Gastroesophageal sphincter (tissue), 4 donors: ENCODE data around the gene DPF1. TPM values are rescaled to one million over a fixed set of nuclear protein-coding genes. Genes with fewer than 3 reads are reported as not detected.

ENCODE experiments used
- ATAC-seq: fragments of 150-250 bp; one replicate; pipeline ENCODE4 v1.9.1; 2016; ENCODE audit warnings: mild to moderate bottlenecking, moderate library complexity
- H3K27ac ChIP-seq, 4 donors: fragments of 200-600 bp; sonication (generic) in 3 of 4; 1 replicate in 3 of 4; 2 replicates in 1 of 4; pipeline ENCODE4 v1.5.1; 2016 to 2019
- H3K27me3 ChIP-seq: fragments of 200-600 bp; sonication (generic); one replicate; pipeline ENCODE4 v1.5.1; 2019
- H3K36me3 ChIP-seq, 2 donors: fragments of 200-600 bp; sonication (generic); one replicate each; pipeline ENCODE4 v1.5.1; 2019; ENCODE audit warnings: control low read depth in 1 of 2
- H3K4me1 ChIP-seq, 3 donors: fragments of 200-600 bp; sonication (generic); 1 replicate in 2 of 3; 2 replicates in 1 of 3; pipeline ENCODE4 v1.5.1; 2016 to 2019; ENCODE audit warnings: control low read depth in 2 of 3
- H3K4me3 ChIP-seq, 2 donors: fragments of 200-600 bp; sonication (generic); one replicate each; pipeline ENCODE4 v1.5.1; 2019; ENCODE audit warnings: mild to moderate bottlenecking in 1 of 2, moderate library complexity in 1 of 2
- H3K9me3 ChIP-seq, 3 donors: fragments of 200-600 bp; sonication (generic); one replicate each; pipeline ENCODE4 v1.5.1; 2017 to 2019; ENCODE audit warnings: control low read depth in 2 of 3
- EP300 ChIP-seq: sonication (generic); formaldehyde crosslinking; IDR thresholded peaks from one replicate; pipeline ENCODE4 v1.6.1; 2017; ENCODE audit warnings: antibody characterized with exemption, mild to moderate bottlenecking
- POLR2A ChIP-seq, 2 donors: fragments of 450-650 bp; IDR thresholded peaks; one replicate each; pipeline ENCODE4 v1.6.1; 2017; ENCODE audit warnings: antibody characterized with exemption in 2 of 2, mild to moderate bottlenecking in 2 of 2, moderate library complexity in 1 of 2
- POLR2AphosphoS5 ChIP-seq: sonication (generic); formaldehyde crosslinking; IDR thresholded peaks from one replicate; pipeline ENCODE4 v1.6.1; 2017; ENCODE audit warnings: antibody characterized with exemption
- WGBS, 2 donors: methylation state at CpG; one replicate each; pipeline ENCODE4 v1.1.5; 2018; ENCODE audit warnings: low coverage in 1 of 2; 5-methylcytosine and 5-hydroxymethylcytosine counted together
- total RNA-seq, 4 donors: library from RNA; depleted of rRNA; stranded (reverse); fragments of >200 nt; gene quantifications; one replicate each; pipeline ENCODE4 v1.1.0, GENCODE V29; 2016
- TF ChIP-seq, protein P1 (sequence below), 4 experiments: fragments of 200-600 bp in 2 of 4; fragments of 450-650 bp in 2 of 4; sonication (generic) in 1 of 4; IDR thresholded peaks; one replicate each; pipeline ENCODE4 v1.5.1; 2017 to 2019; ENCODE audit warnings: antibody characterized with exemption in 4 of 4, mild to moderate bottlenecking in 2 of 4, moderate library complexity in 2 of 4

DPF1 gene
- total RNA-seq, 4 donors from 2014 or later, result not detected

DNA sequence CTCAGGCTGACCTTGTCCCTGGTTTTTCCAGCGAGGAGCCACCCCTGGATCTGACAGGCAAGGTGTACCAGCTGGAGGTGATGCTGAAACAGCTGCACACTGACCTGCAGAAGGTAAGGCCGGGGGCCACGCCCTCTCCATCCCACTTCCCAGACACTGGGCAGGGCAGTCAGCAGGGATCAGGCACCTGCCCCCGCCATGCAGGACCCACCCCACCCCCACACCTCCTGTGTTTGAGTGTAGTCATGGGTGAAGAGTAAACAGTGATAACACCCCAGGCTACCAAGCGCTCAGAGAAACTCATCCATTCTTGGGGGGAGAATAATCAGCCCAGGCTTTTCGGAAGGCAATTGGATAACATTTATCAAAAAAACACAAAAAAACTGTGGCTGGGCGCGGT lies 19.9 kb downstream of the DPF1 start:
- ATAC-seq, result no peak

DNA sequence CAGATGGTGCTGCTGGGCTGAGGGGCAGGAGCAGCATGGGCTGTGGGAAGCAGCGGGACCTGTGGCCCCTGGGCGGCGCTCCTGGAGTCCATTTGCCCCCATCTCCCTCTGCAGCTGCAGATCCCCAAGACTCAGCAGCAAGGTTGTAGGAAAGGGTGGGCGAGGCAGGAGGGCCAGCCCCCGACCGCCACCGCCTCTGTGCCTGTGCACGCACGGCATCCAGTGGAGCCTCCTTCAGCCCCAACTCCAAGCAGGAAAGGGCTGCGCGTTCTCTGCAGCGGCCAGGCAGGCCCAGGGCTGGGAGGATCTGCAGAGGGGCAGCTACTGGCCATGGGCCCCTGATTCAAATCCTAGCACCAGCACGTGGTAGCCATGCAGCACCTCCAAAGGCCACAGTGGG lies 20.8 kb downstream of the DPF1 start:
- Histone ChIP-seq H3K4me3 (no peak overlapping the region), H3K9me3 (no peaks in the 10 kb centered on the region), H3K27me3 (peaks cover 40% of the 10 kb centered on the region), H3K36me3 (peaks cover 0 to 85% of the 10 kb centered on the region in 2 donors), H3K27ac (no peak overlapping the region), H3K4me1 (no peaks in the 10 kb centered on the region)
- TF ChIP-seq POLR2A (IDR thresholded peaks at IDR 0.05) (no peak), POLR2AphosphoS5 (no peak), EP300 (no peak)
- TF ChIP-seq, protein P1, sequence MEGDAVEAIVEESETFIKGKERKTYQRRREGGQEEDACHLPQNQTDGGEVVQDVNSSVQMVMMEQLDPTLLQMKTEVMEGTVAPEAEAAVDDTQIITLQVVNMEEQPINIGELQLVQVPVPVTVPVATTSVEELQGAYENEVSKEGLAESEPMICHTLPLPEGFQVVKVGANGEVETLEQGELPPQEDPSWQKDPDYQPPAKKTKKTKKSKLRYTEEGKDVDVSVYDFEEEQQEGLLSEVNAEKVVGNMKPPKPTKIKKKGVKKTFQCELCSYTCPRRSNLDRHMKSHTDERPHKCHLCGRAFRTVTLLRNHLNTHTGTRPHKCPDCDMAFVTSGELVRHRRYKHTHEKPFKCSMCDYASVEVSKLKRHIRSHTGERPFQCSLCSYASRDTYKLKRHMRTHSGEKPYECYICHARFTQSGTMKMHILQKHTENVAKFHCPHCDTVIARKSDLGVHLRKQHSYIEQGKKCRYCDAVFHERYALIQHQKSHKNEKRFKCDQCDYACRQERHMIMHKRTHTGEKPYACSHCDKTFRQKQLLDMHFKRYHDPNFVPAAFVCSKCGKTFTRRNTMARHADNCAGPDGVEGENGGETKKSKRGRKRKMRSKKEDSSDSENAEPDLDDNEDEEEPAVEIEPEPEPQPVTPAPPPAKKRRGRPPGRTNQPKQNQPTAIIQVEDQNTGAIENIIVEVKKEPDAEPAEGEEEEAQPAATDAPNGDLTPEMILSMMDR (IDR thresholded peaks at IDR 0.05), result no peak
- no CpG with 5 or more reads among the region's 13 CpGs for whole genome bisulfite sequencing, 2 donors
- ATAC-seq, result no peak

More for the DNA sequence above, 19.9 kb downstream of the DPF1 start:
- Histone ChIP-seq H3K4me3 (no peak overlapping the region), H3K27ac (no peak overlapping the region), H3K9me3 (no peaks in the 10 kb centered on the region), H3K27me3 (peaks cover 49% of the 10 kb centered on the region), H3K36me3 (peaks cover 0 to 76% of the 10 kb centered on the region in 2 donors), H3K4me1 (peaks cover 0 to 8% (median under 1%) of the 10 kb centered on the region in 3 donors)
- 91 to 92% methylated on average over 2 to 3 of the region's 8 CpGs for WGBS, 2 donors
- TF ChIP-seq EP300 (no peak), POLR2AphosphoS5 (no peak), POLR2A (IDR thresholded peaks at IDR 0.05) (no peak)
- TF ChIP-seq, protein P1 (IDR thresholded peaks at IDR 0.05), result no peak

DNA sequence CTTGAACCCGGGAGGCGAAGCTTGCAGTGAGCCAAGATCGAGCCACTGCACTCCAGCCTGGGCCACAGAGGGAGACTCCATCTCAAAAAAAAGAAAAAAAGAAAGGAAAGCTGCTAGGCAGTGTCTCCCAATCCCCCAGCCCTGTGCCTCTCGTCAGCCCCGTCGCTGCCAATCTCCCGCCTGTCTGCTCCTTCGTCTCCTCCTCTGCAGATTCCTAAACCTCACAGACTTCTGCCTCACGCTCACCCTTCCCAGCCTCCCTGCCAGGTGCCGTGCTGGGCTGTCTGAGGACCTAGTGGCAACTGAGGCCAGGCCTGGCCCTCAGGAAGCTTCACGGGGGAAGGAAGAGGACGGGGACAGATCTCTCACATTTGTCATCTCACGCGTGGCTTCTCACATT lies 21.5 kb downstream of the DPF1 start:
- H3K4me1 ChIP-seq, result no peaks in the 10 kb centered on the region
- TF ChIP-seq POLR2A (IDR thresholded peaks at IDR 0.05) (no peak), POLR2AphosphoS5 (no peak), EP300 (no peak)
- TF ChIP-seq, protein P1 (IDR thresholded peaks at IDR 0.05), result no peak
- H3K36me3 ChIP-seq, result peaks cover 0 to 92% of the 10 kb centered on the region in 2 donors
- ATAC-seq, result no peak
- WGBS, 2 donors, result 87 to 97% methylated on average over 10 of the region's 14 CpGs
- H3K27me3 ChIP-seq, result peaks cover 35% of the 10 kb centered on the region
- no peak overlapping the region for H3K27ac ChIP-seq
- no peaks in the 10 kb centered on the region for H3K9me3 ChIP-seq
- no peak overlapping the region for H3K4me3 ChIP-seq

DNA sequence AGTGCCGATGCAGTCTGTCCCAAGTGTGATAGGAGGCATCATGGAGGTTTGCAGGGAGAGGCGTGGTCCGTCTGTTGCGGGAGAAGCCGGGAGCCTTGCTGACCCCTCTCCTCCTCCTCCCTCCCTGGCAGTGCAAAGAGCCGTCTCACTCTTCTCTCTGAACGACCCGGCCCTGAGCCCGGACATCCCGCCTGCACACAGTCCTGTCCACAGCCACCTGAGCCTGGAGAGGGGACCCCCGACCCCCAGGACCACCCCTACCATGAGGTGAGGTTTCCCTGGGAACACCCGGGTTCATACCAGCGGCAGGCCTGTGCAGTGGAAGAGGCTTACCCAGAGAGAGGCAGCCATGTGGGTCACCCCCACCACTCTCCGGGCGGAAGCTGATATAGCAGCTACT lies 22.3 kb downstream of the DPF1 start:
- ATAC-seq, result no peak
- Histone ChIP-seq H3K9me3 (no peaks in the 10 kb centered on the region), H3K36me3 (peaks cover 0 to 94% of the 10 kb centered on the region in 2 donors), H3K4me3 (no peak overlapping the region), H3K4me1 (no peaks in the 10 kb centered on the region), H3K27me3 (peaks cover 27% of the 10 kb centered on the region), H3K27ac (no peak overlapping the region)
- TF ChIP-seq POLR2A (IDR thresholded peaks at IDR 0.05) (no peak), EP300 (no peak), POLR2AphosphoS5 (no peak)
- TF ChIP-seq, protein P1 (IDR thresholded peaks at IDR 0.05), result no peak
- 88% methylated on average over 1 of the region's 15 CpGs; no CpG with 5 or more reads in 1 of the 2 donors for WGBS, 2 donors

DNA sequence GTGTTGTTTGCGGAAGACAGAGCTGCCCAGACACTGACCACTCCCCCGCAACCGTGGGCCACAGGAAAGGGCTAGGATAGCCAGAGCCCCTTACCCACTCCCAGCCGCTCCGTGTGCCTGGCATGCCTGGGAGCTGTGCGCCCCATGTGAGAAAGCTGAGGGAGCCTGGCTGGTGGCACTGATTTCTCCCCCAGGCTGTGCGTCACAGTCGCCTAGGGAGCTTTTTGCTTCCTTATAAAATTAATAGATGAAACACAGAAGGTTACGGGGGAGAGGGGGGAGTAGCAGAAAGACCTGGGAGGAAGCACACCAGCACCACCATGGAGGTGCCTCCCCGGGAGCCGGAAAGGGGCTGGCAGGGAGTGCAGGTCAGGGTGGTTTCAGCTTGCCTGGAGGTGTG lies 24.7 kb downstream of the DPF1 start:
- TF ChIP-seq POLR2AphosphoS5, result no peak
- TF ChIP-seq, protein P1 (IDR thresholded peaks at IDR 0.05), result no peak
- TF ChIP-seq EP300, result no peak
- TF ChIP-seq POLR2A (IDR thresholded peaks at IDR 0.05), result no peak
- no peak overlapping the region for H3K4me3 ChIP-seq
- ATAC-seq, result no peak
- no peak overlapping the region for H3K27ac ChIP-seq
- peaks cover 20% of the 10 kb centered on the region for H3K27me3 ChIP-seq
- no peaks in the 10 kb centered on the region for H3K4me1 ChIP-seq
- 60 to 100% methylated on average over 1 to 2 of the region's 11 CpGs for WGBS, 2 donors
- H3K9me3 ChIP-seq, result no peaks in the 10 kb centered on the region
- H3K36me3 ChIP-seq, result peaks cover 0 to 81% of the 10 kb centered on the region in 2 donors
